ENCODE results near the gene ADGRF5. TPM values are rescaled to one million over a fixed set of nuclear protein-coding genes. Genes with fewer than 3 reads are reported as not detected.

The ADGRF5 gene
- total RNA-seq = 0.06 and 0.14 TPM in 2 replicates

GRCh38 chr6:46921731-46922130 is at the start of gene ADGRF5:
Gene ADGRF5 (minus strand): TSS chr6:46921938. CDS start chr6:46906762, 15,176 bp downstream.
- no peak within 1 kb of the TSS for H3K4me3 ChIP-seq (ENCODE audit: low read depth, low read length)
- DNase-seq (ENCODE audit: low read depth) = no peak
- TF ChIP-seq, protein P1, sequence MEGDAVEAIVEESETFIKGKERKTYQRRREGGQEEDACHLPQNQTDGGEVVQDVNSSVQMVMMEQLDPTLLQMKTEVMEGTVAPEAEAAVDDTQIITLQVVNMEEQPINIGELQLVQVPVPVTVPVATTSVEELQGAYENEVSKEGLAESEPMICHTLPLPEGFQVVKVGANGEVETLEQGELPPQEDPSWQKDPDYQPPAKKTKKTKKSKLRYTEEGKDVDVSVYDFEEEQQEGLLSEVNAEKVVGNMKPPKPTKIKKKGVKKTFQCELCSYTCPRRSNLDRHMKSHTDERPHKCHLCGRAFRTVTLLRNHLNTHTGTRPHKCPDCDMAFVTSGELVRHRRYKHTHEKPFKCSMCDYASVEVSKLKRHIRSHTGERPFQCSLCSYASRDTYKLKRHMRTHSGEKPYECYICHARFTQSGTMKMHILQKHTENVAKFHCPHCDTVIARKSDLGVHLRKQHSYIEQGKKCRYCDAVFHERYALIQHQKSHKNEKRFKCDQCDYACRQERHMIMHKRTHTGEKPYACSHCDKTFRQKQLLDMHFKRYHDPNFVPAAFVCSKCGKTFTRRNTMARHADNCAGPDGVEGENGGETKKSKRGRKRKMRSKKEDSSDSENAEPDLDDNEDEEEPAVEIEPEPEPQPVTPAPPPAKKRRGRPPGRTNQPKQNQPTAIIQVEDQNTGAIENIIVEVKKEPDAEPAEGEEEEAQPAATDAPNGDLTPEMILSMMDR (conservative IDR thresholded peaks at IDR 0.05; ENCODE audit: low read depth, low read length) = no peak

DNA sequence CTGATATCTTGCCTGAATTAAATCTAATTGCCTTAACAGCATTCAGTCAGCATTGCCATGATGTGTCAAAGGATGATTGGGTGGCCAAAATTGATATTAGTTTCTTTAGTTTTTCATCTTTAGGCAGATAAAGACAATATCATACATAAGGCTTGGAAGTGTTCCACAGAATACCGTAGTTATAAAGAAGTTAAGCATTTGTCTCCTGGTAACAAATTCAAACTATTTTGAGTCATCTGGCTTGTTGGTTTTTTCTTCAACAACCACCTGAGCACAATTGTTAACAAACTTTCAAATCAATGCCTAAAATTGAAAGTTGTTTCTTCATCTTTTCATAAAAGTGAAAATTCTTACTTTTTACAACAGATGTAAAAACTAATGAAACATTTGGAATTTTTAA is 47.5 kb upstream of the ADGRF5 start:
- TF ChIP-seq, protein P1 (conservative IDR thresholded peaks at IDR 0.05; ENCODE audit: low read depth, low read length) = no peak
- no peak overlapping the region for H3K4me3 ChIP-seq (ENCODE audit: low read depth, low read length)
- no peak for DNase-seq (ENCODE audit: low read depth)

- H3K4me3 ChIP-seq (ENCODE audit: low read depth, low read length) = no peak overlapping the region
- TF ChIP-seq, protein P1 (conservative IDR thresholded peaks at IDR 0.05; ENCODE audit: low read depth, low read length) = no peak
- DNase-seq (ENCODE audit: low read depth) = no peak
Observed at GRCh38 chr6:46967826-46968349, 46.1 kb upstream of the ADGRF5 start.

DNA sequence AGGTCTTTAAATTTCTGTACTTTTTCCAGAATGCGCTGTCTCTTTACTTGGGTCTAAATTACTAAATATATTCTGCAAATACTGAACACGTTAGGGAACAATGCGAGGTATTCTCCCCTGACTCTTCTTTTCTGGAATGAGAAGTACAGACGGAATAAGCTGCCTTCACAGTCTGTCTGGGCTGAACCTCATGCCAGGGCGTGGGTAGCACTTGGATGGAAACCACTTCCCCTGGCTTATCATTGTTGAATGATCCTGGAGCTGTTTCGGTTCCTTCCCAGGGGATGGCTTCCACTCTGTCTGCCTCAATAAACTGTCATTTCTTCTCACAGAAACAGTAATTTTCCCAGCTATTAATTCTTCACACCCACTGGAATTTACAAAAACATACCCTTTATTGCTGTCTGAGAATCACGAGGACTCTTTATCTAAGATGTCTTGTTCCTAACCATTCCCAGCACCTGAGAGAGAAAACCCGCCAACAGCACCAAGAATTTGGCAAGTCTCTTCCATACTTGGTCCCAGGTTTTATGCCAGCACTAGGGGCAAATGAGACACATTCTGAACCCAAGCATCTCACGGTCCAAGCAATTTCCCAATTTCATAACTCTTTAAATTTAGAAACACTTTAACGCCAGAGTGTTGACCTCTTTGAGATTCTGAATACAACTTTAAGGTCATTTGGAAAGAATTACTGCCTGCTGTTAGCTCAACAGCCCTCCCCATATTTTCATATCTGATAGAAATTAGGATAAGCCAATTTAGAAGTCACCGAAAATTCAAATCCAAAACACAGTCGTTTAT is 43.2 kb upstream of the ADGRF5 start:
- no peak for DNase-seq (ENCODE audit: low read depth)
- TF ChIP-seq, protein P1 (conservative IDR thresholded peaks at IDR 0.05; ENCODE audit: low read depth, low read length) = no peak
- no peak overlapping the region for H3K4me3 ChIP-seq (ENCODE audit: low read depth, low read length)

DNA sequence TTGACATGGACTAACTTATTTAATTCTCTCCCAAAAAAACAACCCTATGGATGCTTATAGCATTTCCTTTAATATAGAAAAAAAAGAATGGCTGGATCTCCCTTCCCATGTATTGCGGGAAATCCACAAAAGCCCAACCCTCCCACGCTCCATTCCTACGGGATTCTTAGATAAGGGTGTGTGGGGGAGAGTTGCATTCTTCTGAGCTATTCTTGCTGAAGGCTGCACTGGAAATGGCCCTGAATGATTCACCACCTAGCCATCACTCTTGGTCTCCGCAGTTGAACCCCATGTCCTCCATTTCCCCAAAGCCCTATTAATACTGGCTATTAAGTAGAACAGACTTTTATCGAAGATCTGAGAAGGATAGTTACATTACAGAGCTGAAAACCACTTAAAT is 41.9 kb upstream of the ADGRF5 start:
- TF ChIP-seq, protein P1 (conservative IDR thresholded peaks at IDR 0.05; ENCODE audit: low read depth, low read length) = no peak
- no peak overlapping the region for H3K4me3 ChIP-seq (ENCODE audit: low read depth, low read length)
- DNase-seq (ENCODE audit: low read depth) = no peak

- TF ChIP-seq, protein P1 (conservative IDR thresholded peaks at IDR 0.05; ENCODE audit: low read depth, low read length) = no peak
- H3K4me3 ChIP-seq (ENCODE audit: low read depth, low read length) = no peak overlapping the region
- DNase-seq (ENCODE audit: low read depth) = no peak
Observed at GRCh38 chr6:46963039-46963438, 41.3 kb upstream of the ADGRF5 start.

- TF ChIP-seq, protein P1 (conservative IDR thresholded peaks at IDR 0.05; ENCODE audit: low read depth, low read length) = no peak
- H3K4me3 ChIP-seq (ENCODE audit: low read depth, low read length) = no peak overlapping the region
Observed at GRCh38 chr6:46961711-46962110, 40.0 kb upstream of the ADGRF5 start.

More at GRCh38 chr6:46961711-46962110, 40.0 kb upstream of the ADGRF5 start:
- DNase-seq (ENCODE audit: low read depth) = no peak

Data from epithelial cell of proximal tubule (primary cell).